Measurements from ENCODE around the gene HEMGN.

Gene HEMGN

GRCh38 chr9:97984188-97985057, 46.5 kb upstream of the HEMGN start:
- peaks cover 56% of the 10 kb centered on the region for H3K4me1 ChIP-seq (ENCODE audit: insufficient read depth, low read length)
- H3K79me2 ChIP-seq (ENCODE audit: insufficient read depth, low read length) = peaks cover 78% of the 10 kb centered on the region
- peak overlapping the region; percentile 75 for H3K4me2 ChIP-seq (ENCODE audit: insufficient read depth, low read length)
- TF ChIP-seq EZH2 (IDR thresholded peaks at IDR 0.05; ENCODE audit: borderline replicate concordance, low read depth, low read length, severe bottlenecking) (no peak), CTCF (IDR thresholded peaks at IDR 0.05; ENCODE audit: borderline replicate concordance, extremely low read depth, low read length, poor library complexity, severe bottlenecking) (no peak)
- peak overlapping the region; percentile 100 for H3K9ac ChIP-seq (ENCODE audit: low read depth, low read length)
- H3K27me3 ChIP-seq (ENCODE audit: insufficient read depth, low read length, poor library complexity) = no peaks in the 10 kb centered on the region
- DNase-seq = peak; percentile 79
- ATAC-seq (ENCODE audit: insufficient read depth, low read depth) = peak; percentile 20
- H3K4me3 ChIP-seq (ENCODE audit: low read depth in 1 of 2, low read length in 2 of 2) = peak overlapping the region; percentile 77 to 90; a peak in 3 of 4 replicates
- H2AFZ ChIP-seq (ENCODE audit: low read depth, low read length) = peak overlapping the region; percentile 63
- peaks cover 23% of the 10 kb centered on the region for H3K36me3 ChIP-seq (ENCODE audit: insufficient read depth, low read length)
- peaks cover 20% of the 10 kb centered on the region for H4K20me1 ChIP-seq (ENCODE audit: insufficient read depth, low read length)
- peak overlapping the region; percentile 100 for H3K27ac ChIP-seq (ENCODE audit: low read length)
- no peaks in the 10 kb centered on the region for H3K9me3 ChIP-seq (ENCODE audit: insufficient read depth, low read length, severe bottlenecking)

- H3K4me3 ChIP-seq (ENCODE audit: low read depth in 1 of 2, low read length in 2 of 2) = peak overlapping the region; percentile 77 to 90; a peak in 3 of 4 replicates
- TF ChIP-seq EZH2 (IDR thresholded peaks at IDR 0.05; ENCODE audit: borderline replicate concordance, low read depth, low read length, severe bottlenecking) = no peak
- TF ChIP-seq CTCF (IDR thresholded peaks at IDR 0.05; ENCODE audit: borderline replicate concordance, extremely low read depth, low read length, poor library complexity, severe bottlenecking) = no peak
- H3K9ac ChIP-seq (ENCODE audit: low read depth, low read length) = peak overlapping the region; percentile 100
- peaks cover 23% of the 10 kb centered on the region for H3K36me3 ChIP-seq (ENCODE audit: insufficient read depth, low read length)
- H3K4me2 ChIP-seq (ENCODE audit: insufficient read depth, low read length) = peak overlapping the region; percentile 41; the same call in 1 of the 2 replicates
- DNase-seq (peak; percentile 48), ATAC-seq (ENCODE audit: insufficient read depth, low read depth) (peak; percentile 4)
- peaks cover 52% of the 10 kb centered on the region for H3K4me1 ChIP-seq (ENCODE audit: insufficient read depth, low read length)
- H4K20me1 ChIP-seq (ENCODE audit: insufficient read depth, low read length) = peaks cover 13% of the 10 kb centered on the region
- H3K9me3 ChIP-seq (ENCODE audit: insufficient read depth, low read length, severe bottlenecking) = no peaks in the 10 kb centered on the region
- H3K79me2 ChIP-seq (ENCODE audit: insufficient read depth, low read length) = peaks cover 70% of the 10 kb centered on the region
- 0 out of 2 replicates have a peak overlapping the region, but pooled peaks have one; percentile 15 for H2AFZ ChIP-seq (ENCODE audit: low read depth, low read length)
- H3K27ac ChIP-seq (ENCODE audit: low read length) = peak overlapping the region; percentile 100
- no peaks in the 10 kb centered on the region for H3K27me3 ChIP-seq (ENCODE audit: insufficient read depth, low read length, poor library complexity)
These were observed 45.7 kb upstream of the HEMGN start for GRCh38 chr9:97983589-97984187.

GRCh38 chr9:97982683-97983588, 45.0 kb upstream of the HEMGN start, which contains the start of gene ANP32B:
TSS of gene ANP32B (plus strand) at chr9:97983341. CDS start at chr9:97983556, 215 bp downstream.
- Histone ChIP-seq H3K27me3 (ENCODE audit: insufficient read depth, low read length, poor library complexity) (no peaks in the 10 kb centered on the region), H3K4me1 (ENCODE audit: insufficient read depth, low read length) (peaks cover 48% of the 10 kb centered on the region), H3K9ac (ENCODE audit: low read depth, low read length) (peak within 1 kb of the TSS; percentile 100), H3K27ac (ENCODE audit: low read length) (peak within 1 kb of the TSS; percentile 100), H3K9me3 (ENCODE audit: insufficient read depth, low read length, severe bottlenecking) (no peaks in the 10 kb centered on the region), H3K36me3 (ENCODE audit: insufficient read depth, low read length) (peaks cover 18% of the 10 kb centered on the region), H3K4me3 (ENCODE audit: low read depth in 1 of 2, low read length in 2 of 2) (peak within 1 kb of the TSS; percentile 77 to 90; a peak in 3 of 4 replicates), H2AFZ (ENCODE audit: low read depth, low read length) (peak within 1 kb of the TSS; percentile 85), H4K20me1 (ENCODE audit: insufficient read depth, low read length) (peaks cover 6% of the 10 kb centered on the region; the same call in 1 of the 2 replicates), H3K4me2 (ENCODE audit: insufficient read depth, low read length) (peak within 1 kb of the TSS; percentile 84), H3K79me2 (ENCODE audit: insufficient read depth, low read length) (peaks cover 63% of the 10 kb centered on the region)
- ATAC-seq (ENCODE audit: insufficient read depth, low read depth) = peak; percentile 84
- peak; percentile 96 for DNase-seq
- TF ChIP-seq CTCF (IDR thresholded peaks at IDR 0.05; ENCODE audit: borderline replicate concordance, extremely low read depth, low read length, poor library complexity, severe bottlenecking) (peak; percentile 86), EZH2 (IDR thresholded peaks at IDR 0.05; ENCODE audit: borderline replicate concordance, low read depth, low read length, severe bottlenecking) (no peak)

All from DND-41 (cell line).